Cerebellar nuclear complex (tissue), 1 donor: ENCODE results near the gene SNRPD2.
"Not testable (repeated sequence)": the region's sequence is repeated elsewhere in the genome, so short reads cannot be mapped to it uniquely, and the experiment has no call there.

Experiments
- DNase-seq, 2 experiments: peaks; one replicate each; lab custom pipeline; 2025; lab: John Stamatoyannopoulos, UW

Gene SNRPD2

DNA sequence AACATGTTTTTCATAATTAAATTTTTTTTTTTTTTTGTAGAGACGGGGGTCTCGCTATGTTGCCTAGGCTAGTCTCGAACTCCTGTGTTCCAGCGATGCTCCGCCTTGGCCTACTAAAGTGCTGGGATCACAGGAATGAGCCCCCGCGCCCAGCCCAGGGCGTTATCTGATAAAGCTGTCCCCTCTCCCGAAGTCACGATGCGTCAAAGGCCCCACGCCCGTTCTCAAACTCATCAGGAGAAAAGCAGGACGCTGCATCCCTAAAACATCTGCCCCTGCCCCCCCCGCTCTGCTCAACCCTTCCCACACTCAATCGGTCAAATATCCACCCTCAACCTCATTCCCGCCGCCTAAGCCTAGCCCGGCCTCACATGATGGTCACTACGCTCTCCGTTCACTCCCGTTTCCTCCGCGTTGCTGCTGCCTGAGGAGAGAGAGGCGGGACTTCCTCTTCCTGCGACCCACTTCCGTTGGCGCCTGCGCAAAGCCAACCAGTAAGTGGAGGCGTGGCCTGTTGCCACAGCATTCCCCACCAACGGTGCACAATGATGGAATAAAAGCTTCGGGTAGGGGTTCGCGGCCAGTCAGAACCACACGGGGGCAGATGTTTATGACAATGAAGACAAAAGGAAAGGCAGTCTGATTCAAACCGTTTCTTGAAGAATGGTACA lies at the start of gene SNRPD2:
Gene SNRPD2, minus strand, starts transcription at position 438 of the 671 bp plus-strand sequence. Its CDS starts 65 bp downstream, at position 373.
- DNase-seq = peak; percentile 67 to 96

DNA sequence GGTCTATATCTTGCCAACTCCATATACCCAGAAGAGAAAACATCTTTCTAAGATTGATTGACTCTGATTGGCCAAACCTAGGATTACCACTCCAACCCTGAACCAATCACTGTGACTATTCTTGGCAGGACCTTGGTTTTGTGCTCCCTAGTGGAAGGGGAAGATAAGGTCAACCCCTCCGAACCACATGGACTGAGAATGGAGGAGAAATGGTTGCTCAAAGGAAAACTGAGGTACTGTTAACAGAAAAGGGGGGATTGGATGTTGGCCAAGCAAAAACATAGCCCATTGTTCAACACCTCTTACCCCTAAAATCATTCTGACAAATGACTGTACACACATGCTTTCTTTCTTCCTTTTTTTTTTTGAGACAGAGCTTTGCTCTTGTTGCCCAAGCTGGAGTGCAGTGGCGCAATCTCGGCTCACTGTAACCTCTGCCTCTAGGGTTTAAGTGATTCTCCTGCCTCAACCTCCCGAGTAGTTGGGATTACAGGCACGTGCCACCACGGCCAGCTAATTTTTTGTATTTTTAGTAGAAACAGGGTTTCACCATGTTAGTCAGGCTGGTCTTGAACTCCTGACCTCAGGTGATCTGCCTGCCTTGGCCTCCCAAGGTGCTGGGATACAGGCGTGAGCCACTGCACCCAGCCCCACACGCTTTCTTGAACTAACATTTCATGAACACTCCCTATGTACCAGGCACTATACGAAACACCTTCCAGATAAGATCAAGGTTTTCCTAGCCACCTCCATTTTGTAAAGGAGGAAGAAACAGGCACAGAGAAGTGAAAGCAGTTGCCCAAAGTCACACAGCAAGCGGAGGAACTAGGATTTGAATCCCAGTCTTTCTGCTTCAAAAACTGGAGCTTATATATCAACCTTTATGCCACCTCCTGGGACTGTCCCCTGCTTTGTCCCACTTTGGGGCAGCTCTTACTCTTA lies 48.0 kb upstream of the SNRPD2 start:
- no peak for DNase-seq

DNA sequence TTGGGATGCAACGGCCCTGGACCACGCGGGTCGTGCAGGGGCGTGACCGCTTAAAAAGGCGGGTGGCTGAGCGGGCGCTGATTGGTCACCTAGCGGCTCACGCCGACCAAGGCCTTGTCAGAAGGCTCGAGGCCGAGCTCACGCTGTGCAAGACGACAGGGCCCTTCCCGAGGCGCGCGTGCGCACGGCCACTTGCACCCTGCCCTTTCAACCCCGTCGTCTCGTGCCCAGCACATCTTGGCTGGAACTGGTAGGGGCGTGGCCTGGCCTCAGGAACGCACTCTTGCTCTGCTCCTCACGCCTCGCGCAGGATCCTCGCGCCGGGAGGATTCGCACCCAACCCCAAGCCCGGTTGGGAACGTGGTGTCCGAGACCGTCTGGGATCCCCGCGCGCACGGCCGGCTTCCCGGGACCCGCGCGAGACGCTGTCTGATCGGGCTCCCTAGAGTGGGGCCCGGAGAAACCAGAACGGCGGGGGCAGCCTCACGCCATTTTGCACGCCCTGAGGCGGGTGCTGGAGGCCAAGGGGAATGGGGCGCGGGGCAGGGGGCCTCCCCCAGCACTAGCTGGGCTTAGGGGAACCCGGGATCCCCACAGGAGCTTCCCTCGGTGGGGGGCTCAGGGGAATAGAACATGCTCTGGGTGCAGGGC lies 41.5 kb upstream of the SNRPD2 start, which contains the start of gene MEIOSIN:
Gene MEIOSIN, plus strand, starts transcription at position 280 of the 651 bp plus-strand sequence. CDS start 1,938 bp downstream, outside the sequence.
- no peak for DNase-seq

DNA sequence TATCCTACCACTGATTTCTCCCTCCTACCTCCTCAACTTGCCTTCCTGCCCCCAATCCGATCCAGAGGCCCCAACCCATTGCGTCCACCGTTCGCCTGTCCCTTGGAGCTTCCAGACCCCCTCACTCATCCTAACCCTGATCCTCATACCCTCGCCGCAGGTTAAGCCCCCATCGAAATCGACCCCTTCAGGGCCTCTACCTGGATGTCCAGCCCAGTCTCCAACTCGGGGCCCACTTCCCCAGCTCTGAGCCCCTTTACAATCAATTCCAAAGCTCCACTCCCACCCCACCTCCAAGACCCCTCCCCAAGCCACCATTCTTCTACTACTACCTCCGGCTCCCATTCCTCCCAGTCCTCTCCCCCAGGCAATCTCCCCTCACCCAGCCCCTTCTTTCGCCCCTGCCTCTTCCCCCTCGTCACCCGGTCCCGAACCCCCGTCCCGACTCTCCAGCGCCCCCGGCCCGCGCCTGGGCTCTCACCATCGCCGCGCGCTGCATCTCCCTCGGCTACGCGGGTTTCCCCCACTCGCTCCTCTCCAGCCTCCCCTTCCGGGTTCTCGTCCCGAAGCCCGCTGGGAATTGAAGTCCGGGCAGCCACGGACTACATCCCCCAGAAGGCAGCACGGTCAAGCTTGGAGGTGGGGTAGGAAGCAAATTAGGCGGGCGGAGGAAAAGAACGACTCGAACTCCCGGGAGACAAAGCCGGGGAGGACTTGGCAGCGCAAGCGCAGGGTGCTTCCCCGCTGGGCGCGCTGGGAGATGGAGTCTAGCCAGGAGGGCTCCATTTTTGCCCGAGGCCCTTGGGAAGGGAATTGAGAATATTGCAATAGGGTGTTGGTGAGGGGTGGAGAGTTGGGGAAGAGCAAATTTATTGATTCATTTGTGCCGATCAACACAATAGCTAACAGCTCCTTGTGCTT lies 38.9 kb upstream of the SNRPD2 start, which contains the start of gene FBXO46:
Gene FBXO46, minus strand, starts transcription at position 529 of the 921 bp plus-strand sequence. CDS start 17,401 bp downstream, outside the sequence.
- DNase-seq = peak; percentile 82 to 93

DNA sequence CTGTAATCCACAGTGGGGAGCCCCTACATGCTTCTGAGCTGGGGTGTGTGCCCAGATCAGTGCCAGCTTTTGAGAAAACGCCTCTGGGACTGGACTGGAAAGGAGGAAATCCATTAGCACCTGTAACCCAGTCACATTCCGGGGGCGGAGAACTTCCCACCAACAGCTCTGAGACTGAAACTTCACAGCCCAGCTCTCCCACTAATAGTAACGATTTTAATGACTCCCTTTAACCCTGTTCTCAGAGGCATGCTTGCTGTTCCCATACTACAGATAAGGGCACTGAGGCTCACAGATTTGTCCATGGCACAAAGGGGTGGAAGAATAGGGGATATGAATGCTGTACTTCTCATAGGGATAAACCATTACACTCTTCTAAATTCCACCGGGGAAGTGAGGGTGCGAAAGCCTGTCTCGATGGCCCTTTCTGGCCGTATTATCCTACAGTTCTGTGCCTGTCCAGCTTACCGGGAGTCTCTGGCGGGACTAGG lies 38.1 kb upstream of the SNRPD2 start:
- no peak for DNase-seq

DNA sequence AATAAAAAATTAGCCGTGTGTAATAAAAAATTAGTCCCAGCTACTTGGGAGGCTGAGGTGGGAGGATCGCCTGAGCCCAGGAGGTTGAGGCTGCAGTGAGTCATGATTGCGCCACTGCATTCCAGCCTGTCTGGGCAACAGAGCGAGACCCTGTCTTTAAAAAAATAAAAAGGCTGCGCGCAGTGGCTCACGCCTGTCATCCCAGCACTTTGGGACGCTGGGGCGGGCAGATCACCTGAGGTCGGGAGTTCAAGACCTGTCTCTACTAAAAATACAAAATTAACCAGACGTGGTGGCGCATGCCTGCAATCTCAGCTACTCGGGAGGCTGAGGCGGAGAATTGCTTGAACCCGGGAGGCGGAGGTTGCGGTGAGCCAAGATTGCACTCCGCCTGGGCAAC lies 36.9 kb upstream of the SNRPD2 start:
- not testable (repeated sequence) for DNase-seq

DNA sequence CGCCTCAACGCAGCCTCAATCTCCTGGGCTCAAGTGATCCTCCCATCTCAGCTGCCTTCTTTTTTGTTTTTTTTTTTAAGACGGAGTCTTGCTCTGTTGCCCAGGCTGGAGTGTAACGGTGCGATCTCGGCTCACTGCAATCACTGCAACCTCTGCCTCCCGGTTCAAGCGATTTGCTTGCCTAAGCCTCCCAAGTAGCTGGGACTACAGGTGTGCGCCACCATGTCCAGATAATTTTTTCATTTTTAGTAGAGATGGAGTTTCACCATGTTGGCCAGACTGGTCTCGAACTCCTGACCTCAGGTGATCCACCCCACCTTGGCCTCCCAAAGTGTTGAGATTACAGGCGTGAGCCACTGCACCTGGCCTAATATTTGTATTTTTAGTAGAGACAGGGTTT lies 28.3 kb upstream of the SNRPD2 start:
- not testable (repeated sequence) for DNase-seq

DNA sequence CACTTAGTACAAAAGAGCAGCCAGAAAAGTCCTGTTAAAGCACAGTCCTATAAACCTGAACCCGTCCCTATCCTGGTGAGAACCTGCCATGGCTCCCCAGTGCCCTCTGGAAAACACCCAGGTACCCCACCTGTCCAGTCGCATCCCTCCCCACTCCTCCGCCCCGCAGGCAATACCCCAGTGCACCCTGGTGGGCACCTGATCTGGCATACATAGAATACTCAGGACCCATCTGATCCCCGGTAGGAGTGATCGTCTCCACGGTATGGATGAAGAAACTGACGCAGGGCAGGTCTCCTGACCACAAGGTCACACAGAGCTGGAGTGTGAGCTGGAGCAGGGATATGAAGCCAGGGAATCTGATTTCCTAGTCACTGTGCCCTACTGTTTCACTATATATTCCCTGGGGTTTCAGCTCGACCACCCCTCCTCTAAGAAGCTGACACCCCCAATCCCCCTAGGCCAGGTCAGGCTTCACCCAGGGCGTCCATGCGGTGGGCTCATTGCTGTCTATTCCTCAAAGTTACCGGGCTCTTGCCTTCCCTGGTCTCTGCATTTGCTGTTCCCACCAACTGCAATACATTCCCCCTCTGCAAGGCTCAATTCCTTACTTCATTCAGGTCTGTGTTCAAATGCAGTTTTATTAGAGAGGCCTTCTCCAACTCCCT lies 26.4 kb upstream of the SNRPD2 start:
- no peak for DNase-seq

DNA sequence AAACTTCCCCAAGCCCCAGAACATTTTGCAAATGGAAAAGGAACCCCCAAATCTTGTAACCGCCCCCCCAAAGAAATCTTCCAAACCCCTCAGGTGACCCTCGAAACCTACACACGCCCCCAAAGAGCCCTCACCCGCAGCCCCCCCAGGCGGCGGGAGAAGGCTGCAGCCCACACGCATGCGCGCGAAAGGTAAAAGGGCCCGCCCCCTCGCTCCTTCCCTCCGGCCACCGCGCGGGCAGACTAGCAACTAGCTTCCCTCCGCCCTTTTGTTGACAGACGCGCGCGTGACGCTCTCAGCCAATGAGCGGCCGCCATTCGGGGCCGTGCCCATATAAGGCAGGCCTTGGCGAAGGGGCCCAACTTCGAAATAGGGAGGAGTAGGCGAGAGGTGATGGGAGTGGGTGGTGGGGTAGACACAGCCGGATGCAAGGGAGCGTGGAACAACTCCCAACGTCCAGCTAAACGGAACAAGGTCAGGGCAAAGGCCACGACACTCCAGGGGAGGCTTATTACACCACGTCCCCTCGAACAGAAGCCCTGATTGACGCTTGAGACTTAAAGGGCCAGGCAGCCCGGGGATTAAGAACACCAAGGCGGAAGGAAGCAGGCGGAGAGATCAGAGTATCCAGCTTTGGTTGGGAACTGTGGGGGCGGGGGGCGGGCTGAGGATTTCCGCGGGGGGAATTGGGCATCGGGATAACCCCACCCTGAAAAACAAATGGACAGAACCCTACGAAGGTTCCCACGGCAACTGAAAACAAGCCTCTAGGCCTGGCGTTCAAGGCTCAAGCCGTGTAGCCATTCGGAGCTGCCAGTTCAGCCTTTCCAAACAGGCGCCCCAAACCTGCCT lies 25.6 kb upstream of the SNRPD2 start:
- DNase-seq = peak; percentile 93 to 98

DNA sequence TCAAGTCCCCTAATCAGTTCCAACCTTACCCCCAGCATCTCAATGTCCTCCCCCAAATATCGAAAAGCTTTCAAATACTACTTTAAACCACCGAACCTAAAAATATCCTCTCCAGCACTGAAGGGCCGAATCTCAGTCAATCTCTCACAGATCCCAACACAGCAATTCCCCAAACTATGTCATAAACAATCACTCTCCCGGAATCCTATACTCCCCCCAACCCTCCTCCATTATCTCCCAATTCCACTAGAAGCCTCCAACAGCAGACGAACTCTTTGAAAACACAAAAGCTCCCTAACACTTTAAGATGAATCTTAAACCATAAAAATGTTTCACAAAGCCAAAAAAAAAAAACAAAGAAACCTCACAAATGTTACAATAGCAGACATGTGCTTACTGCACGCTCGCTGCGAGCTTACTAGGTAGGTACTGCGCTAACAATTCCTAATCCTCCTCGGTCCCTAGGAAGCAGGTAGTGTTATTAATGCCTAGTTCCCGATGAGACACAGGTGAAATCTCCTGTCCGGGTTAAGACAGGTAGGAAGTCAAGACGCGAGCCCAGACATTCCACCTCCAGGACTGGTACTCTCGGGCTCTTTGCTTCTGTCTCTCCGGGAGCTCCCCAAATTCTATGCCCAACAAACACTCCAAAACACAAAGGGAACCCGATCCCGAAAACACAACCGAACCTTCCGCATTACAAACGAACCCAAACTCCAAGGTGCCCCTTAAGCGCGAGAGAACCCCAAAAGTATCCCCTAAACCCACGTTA lies 24.8 kb upstream of the SNRPD2 start:
- no peak for DNase-seq

DNA sequence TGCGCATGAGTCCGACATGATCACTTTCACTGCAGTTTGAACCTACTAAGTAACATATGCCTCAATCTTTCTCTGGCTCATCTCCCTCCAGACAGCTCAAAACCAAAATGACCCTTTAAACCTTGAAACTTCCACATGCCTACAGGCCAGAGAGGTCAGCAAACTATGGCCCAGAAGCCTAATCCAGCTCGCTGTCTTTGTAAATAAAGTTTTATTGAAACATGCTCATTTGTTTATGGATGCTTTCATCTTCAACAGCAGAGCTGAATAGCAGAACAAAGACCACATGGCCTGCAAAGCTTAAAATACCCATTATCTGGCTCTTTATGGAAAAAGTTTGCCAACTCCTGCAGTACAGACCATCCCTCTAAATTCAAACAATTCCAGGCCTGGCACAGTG lies 23.4 kb upstream of the SNRPD2 start:
- DNase-seq = no peak

DNA sequence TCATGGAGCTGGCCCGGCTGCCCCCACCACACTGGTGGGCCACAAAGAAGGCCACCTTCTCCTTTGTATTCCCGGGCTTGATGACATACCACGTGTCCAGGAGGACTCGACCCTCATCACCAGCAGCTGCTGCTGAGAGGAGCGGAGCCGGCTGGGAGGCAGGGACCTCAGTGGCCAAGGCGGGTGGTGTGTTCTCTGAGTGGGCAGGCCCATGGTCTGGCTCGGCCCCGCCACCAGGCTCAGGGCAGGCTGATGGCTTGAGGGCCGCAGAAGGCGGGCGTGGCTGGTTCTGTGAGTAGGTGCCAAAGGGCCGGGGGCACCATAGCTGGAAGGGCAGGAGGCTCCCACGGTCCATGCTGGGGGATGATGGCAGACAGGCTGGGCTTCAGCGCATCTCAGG lies 21.4 kb upstream of the SNRPD2 start:
- DNase-seq = no peak

DNA sequence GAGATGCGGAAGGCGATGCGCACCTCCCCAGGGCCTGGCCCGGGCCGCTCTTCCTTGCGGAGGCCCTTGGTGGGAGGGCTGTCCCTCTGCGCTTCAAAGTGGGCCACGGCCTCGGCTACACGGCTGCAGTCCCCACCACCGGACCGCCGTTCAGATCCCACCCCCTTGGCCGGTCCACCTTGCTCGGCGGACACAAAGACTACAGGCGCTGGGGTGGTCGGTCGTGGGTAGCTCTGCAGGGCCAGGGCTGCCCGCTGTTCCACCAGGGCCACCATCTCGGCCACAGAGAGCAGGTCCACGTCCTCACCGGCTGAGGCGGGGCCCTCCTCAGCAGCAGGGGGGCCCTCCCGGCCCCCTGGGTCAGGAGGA lies 20.9 kb upstream of the SNRPD2 start:
- DNase-seq = no peak

DNA sequence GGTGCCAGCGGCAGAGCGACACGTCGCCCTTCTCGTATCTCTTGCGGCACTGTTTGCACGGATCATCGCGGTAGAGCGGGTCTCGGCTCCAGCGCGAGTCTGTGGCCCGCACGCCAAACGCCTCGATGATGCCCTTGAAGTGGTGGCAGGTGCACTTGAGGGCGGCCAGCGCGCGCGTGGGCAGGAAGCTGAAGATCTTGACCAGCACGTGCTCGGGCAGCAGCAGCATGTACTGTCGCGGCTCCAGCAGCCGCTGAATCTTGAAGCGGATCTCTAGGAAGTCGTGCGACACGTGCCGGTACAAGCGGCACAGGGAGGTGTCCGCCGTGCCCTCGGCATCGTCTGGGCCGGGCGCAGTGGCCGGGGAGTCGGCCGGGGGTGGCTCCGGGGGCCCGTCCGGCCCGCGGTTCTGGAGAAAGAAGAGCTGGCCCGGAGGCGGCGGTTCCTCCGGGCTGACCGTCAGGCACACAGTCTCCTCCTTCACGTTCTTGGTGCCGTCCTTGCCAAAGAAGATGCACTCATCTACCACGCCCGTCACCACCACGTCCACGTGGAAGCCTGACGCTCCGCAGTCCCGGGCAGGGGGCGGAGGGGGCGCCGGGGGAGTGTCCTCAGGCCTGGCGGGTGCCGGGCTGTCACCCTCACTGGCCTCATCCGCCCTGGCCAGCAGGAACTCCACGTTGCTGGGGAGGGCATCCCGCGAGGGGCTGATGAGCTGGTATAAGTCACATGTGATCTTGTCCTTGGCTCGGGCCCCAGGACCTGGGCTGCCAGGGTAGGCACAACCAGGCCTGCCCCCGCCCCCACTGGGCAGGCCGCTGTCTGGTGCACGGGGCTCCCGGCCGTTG lies 20.3 kb upstream of the SNRPD2 start:
- no peak for DNase-seq

DNA sequence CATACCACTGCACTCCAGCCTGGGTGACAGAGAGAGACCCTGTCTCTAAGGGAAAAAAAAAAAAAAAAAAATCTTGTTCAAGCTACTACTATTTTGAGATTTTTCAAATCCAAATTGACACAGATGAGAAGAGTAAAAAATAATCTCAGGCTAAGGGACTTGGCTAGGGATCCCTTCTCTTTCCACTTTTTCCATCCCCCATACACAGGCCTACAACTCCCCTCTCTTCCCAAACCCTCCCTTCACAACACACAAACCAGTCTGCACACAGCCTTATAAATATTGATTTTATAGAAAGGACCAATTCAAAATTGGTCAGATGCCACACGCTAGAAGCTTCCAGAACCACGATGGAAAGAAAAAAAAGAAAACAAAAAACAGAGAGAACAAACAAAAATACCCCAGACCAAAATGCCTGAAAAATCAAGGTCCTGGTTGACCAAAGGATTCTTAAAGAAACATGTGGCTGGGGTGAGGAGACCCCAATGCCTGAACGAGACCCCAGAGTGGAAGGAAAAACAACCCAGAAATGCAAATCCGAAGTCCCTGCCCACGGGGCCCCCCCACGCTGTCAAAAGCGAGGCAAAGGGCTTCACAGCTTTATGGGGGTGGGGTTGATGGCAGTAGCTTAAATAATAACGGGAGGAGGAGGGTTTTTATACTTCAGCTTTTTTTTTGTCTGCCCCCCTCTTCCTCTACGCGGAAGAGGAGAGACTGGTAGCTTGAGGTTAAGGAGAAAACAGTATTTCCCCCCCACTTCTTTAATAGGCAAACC lies 18.8 kb upstream of the SNRPD2 start:
- DNase-seq = no peak

DNA sequence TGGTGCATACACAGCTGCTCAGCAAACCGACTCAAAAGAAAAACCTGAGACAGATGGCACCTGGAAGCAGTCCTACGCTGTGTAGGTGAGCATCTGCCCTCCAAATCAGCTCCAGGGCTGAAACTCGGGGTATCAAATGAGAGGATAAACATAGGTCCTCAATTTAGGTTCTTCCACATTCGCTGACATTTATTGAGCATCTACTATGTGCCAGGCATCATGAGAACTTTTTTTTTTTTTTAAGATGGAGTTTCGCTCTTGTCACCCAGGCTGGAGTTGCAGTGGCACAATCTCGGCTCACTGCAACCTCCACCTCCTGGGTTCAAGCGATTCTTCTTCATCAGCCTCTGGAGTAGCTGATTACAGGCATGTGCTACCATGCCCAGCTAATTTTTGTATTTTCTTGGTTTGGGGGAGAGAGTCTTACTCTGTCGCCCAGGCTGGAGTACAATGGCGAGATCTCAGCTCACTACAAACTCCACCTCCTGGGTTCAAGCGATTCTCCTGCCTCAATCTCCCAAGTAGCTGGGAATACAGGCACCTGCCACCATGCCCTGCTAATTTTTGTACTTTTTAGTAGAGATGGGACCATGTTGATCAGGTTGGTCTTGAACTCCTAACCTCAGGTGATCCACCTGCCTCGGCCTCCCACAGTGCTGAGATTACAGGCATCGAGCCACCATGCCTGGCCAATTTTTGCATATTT lies 14.1 kb upstream of the SNRPD2 start:
- DNase-seq = no peak
